Ishikawa (cell line): Measurements from ENCODE around the gene PIP5K1C.
A peak's percentile ranks its signal among the peaks of the same experiment; 100 is the strongest.

Experiments used
- CEBPB ChIP-seq: IDR thresholded peaks from 2 replicates; pipeline ENCODE4 v1.6.1; 2012
- CREB1 ChIP-seq: IDR thresholded peaks from 2 replicates; pipeline ENCODE4 v1.6.1; 2012; ENCODE audit warnings: low read depth
- EGR1 ChIP-seq: IDR thresholded peaks from 2 replicates; pipeline ENCODE4 v1.6.1; 2012
- EP300 ChIP-seq: IDR thresholded peaks from 2 replicates; pipeline ENCODE4 v1.6.1; 2012; ENCODE audit warnings: borderline replicate concordance
- FOXM1 ChIP-seq: IDR thresholded peaks from 2 replicates; pipeline ENCODE4 v1.6.1; 2012; ENCODE audit warnings: low read depth, borderline replicate concordance
- MAX ChIP-seq: IDR thresholded peaks from 2 replicates; pipeline ENCODE4 v1.6.1; 2012
- NFIC ChIP-seq: IDR thresholded peaks from 2 replicates; pipeline ENCODE4 v1.6.1; 2012
- RAD21 ChIP-seq: IDR thresholded peaks from 2 replicates; pipeline ENCODE4 v1.6.1; 2012; ENCODE audit warnings: low read depth
- REST ChIP-seq: IDR thresholded peaks from 2 replicates; pipeline ENCODE4 v1.6.1; 2012; ENCODE audit warnings: low read depth, mild to moderate bottlenecking
- TAF1 ChIP-seq: IDR thresholded peaks from 2 replicates; pipeline ENCODE4 v1.6.1; 2012; ENCODE audit warnings: low read depth, mild to moderate bottlenecking
- TCF12 ChIP-seq: IDR thresholded peaks from 2 replicates; pipeline ENCODE4 v1.6.1; 2012; ENCODE audit warnings: low read depth
- TEAD4 ChIP-seq: IDR thresholded peaks from 2 replicates; pipeline ENCODE4 v1.6.1; 2012
- USF1 ChIP-seq: IDR thresholded peaks from 2 replicates; pipeline ENCODE4 v1.6.1; 2012
- YY1 ChIP-seq: IDR thresholded peaks from 2 replicates; pipeline ENCODE4 v1.6.1; 2012; ENCODE audit warnings: low read depth
- ZBTB7A ChIP-seq: IDR thresholded peaks from 2 replicates; pipeline ENCODE4 v1.6.1; 2012; ENCODE audit warnings: low read depth

PIP5K1C gene

GRCh38 chr19:3732108-3732507 is 31.8 kb upstream of the PIP5K1C start:
- no peak for TF ChIP-seq CEBPB
- TF ChIP-seq EGR1: no peak
- no peak for TF ChIP-seq TEAD4
- TF ChIP-seq MAX: no peak

- TF ChIP-seq YY1 (no peak), NFIC (no peak), EGR1 (no peak)
These were observed 30.2 kb upstream of the PIP5K1C start for GRCh38 chr19:3730457-3730958.

- TF ChIP-seq MAX (no peak), YY1 (no peak), EP300 (peak; percentile 27; the same call in 1 of the 2 replicates), REST (peak; percentile 42; the same call in 1 of the 2 replicates), RAD21 (peak; percentile 8; the same call in 1 of the 2 replicates), TEAD4 (peak; percentile 52), CREB1 (no peak), NFIC (0 out of 2 replicates have a peak, but pooled peaks have one; percentile 39), TCF12 (peak; percentile 52; the same call in 1 of the 2 replicates), USF1 (peak; percentile 38)
These were observed 25.5 kb upstream of the PIP5K1C start for GRCh38 chr19:3725640-3726310.

- TF ChIP-seq EP300 (no peak), EGR1 (no peak), NFIC (0 out of 2 replicates have a peak, but pooled peaks have one; percentile 33), TEAD4 (no peak), USF1 (no peak)
These were observed 24.9 kb upstream of the PIP5K1C start for GRCh38 chr19:3725121-3725520.

- TF ChIP-seq EGR1 (no peak), TEAD4 (no peak), CREB1 (no peak), MAX (no peak), EP300 (no peak), REST (no peak), NFIC (no peak), YY1 (no peak)
These were observed 23.6 kb upstream of the PIP5K1C start for GRCh38 chr19:3723883-3724282.

GRCh38 chr19:3723110-3723488 is 22.8 kb upstream of the PIP5K1C start:
- TF ChIP-seq CEBPB: no peak
- TF ChIP-seq CREB1: no peak
- TF ChIP-seq YY1: no peak
- no peak for TF ChIP-seq MAX
- no peak for TF ChIP-seq TCF12
- no peak for TF ChIP-seq USF1
- TF ChIP-seq TAF1: no peak
- no peak for TF ChIP-seq NFIC
- no peak for TF ChIP-seq FOXM1
- TF ChIP-seq RAD21: no peak
- no peak for TF ChIP-seq REST
- no peak for TF ChIP-seq EGR1
- no peak for TF ChIP-seq EP300
- no peak for TF ChIP-seq TEAD4
- no peak for TF ChIP-seq ZBTB7A
